GM20000 (cell line): ENCODE results near the gene E4F1.

Source experiments
- DNase-seq: peaks from one replicate; pipeline ENCODE4 v3.0.0; 2012; ENCODE audit warnings: low spot score
- TF ChIP-seq, protein P1 (sequence below): IDR thresholded peaks from 2 replicates; pipeline ENCODE4 v1.5.1; 2012; ENCODE audit warnings: mild to moderate bottlenecking, control low read depth; ENCODE audit errors: extremely low read depth, missing control alignments

Gene E4F1

DNA sequence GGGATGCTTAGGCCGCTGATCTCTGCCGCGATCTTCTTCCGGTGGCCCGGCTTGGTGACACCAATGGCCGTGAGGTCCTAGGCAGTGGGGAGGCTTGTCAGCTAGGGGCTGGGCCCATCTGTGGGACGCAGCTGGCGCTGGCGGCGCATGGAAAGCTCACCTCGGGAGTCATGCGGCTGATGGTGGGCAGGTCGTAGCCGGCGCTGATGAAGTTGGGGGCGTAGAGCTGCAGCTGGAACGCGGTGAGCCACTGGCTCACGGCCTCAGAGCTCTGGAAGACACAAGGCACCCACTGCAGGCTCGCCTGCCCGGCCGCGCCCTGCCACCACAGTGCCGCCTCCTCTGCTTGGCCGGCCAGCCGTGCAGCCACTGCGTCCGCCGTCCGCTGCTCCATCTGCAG is 39.7 kb upstream of the E4F1 start:
- TF ChIP-seq, protein P1, sequence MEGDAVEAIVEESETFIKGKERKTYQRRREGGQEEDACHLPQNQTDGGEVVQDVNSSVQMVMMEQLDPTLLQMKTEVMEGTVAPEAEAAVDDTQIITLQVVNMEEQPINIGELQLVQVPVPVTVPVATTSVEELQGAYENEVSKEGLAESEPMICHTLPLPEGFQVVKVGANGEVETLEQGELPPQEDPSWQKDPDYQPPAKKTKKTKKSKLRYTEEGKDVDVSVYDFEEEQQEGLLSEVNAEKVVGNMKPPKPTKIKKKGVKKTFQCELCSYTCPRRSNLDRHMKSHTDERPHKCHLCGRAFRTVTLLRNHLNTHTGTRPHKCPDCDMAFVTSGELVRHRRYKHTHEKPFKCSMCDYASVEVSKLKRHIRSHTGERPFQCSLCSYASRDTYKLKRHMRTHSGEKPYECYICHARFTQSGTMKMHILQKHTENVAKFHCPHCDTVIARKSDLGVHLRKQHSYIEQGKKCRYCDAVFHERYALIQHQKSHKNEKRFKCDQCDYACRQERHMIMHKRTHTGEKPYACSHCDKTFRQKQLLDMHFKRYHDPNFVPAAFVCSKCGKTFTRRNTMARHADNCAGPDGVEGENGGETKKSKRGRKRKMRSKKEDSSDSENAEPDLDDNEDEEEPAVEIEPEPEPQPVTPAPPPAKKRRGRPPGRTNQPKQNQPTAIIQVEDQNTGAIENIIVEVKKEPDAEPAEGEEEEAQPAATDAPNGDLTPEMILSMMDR = no peak
- DNase-seq = no peak

DNA sequence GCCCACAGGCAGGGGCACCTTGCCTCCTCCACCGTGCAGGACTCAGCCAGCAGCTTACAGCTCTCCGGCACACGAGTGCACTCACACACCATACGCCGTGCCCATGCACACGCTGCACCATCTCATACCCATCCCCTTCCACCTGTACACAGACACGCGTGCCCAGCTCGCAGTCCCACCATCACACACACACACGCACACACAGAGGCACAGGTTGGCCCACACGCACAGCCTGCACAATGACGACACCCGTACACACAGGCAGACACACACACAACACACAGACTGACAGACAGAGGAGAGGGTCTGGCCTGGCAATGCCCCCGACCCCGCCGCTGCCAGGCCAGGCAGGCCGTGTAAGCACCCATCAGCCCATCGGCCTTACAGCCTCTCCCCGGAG is 39.0 kb upstream of the E4F1 start:
- no peak for DNase-seq
- TF ChIP-seq, protein P1 = no peak

DNA sequence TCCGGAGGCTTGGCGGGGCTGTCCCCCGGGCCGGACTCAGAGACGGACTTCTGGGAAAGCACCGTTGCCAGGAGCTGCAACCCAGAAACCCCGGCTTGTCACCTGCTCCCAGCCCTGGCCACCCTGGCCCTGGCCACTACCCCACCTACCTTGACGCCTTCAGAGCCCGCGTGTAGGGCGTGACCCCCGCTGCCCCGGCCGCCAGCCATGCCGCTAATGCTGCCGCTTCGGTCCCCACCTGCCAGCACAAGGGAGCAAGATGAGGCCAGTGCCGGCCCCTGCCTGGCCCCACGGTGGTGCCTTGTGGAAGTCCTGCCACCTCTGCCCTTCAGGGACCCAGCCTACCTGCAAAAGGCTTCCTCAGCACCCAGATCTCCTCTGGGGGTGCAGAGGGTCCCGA is 38.4 kb upstream of the E4F1 start:
- DNase-seq = no peak
- TF ChIP-seq, protein P1 = no peak

- no peak for DNase-seq
- TF ChIP-seq, protein P1 = no peak
These were observed 37.3 kb upstream of the E4F1 start for GRCh38 chr16:2186064-2186463.

DNA sequence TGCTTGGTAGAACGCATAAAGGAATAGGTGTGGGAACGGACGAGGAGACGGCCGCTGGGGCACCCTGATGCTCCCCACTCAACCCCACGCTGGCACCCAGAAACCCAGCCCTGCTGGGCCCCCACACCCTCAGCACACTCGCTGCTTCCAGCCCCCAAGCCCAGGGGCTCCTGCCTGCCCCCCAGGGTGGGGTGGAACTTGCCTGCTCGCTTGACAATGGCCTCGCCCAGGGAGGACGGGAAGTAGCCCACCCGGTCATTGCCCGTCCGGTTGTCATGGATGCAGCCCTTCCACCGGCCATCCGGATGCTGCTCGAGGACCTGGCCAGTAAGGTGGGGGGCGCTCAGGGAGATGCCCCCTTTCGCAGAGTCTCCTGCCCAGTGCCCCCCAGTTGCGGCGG is 36.9 kb upstream of the E4F1 start:
- TF ChIP-seq, protein P1 = no peak
- DNase-seq = no peak

DNA sequence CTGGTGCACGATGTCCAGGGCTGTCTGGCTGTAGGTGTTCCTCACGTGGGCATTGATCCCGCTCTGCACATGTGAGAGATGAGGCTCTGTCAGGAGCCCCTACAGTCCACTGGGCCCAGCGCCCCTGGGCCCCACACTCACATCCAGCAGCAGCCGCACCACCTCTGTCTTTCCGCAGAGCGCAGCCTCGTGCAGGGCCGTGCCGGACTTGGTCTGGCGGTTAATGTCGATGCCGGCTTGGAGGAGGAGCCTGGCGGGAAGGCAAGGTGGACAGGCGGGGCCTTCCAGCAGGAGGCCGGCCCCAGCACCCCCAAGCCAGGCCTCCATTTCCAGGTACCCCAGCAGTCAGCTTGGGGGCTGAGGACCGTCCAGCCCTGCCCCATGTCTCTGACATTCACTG is 36.2 kb upstream of the E4F1 start:
- DNase-seq = no peak
- TF ChIP-seq, protein P1 = no peak

DNA sequence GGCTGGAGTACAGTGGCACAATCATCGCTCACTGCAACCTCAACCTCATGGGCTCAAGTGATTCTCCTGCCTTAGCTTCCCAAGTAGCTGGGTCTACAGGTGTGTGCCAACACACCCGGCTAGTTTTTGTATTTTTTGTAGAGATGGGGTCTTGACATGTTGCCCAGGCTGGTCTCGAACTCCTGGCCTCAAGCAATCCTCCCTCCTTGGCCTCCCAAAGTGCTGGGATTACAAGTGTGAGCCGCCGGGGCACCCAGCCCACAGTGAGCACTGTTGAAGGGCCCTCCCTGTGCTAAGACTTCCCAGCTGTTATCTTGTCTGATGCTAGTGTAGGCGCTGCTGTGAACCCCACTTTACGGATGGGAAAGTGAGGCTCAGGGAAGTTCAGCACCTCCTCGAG is 35.0 kb upstream of the E4F1 start:
- TF ChIP-seq, protein P1 = no peak
- DNase-seq = no peak
